Adrenal gland (tissue), 12 donors: ENCODE results near the gene EIF4E2. TPM values are rescaled to one million over a fixed set of nuclear protein-coding genes. Genes with fewer than 3 reads are reported as not detected.

ENCODE experiments used
- DNase-seq, 7 donors: peaks; one replicate each; pipeline ENCODE4 v3.0.0-alpha.2; 2019 to 2020
- H3K27ac ChIP-seq, 5 donors: fragments of 200-600 bp; sonication (generic) in 4 of 5; 1 replicate in 3 of 5; 2 replicates in 2 of 5; pipeline versions ENCODE4 v1.5.1 to v1.8.0; 2016 to 2020; ENCODE audit warnings: mild to moderate bottlenecking in 1 of 5
- H3K27me3 ChIP-seq: fragments of 200-600 bp; 2 replicates; pipeline ENCODE4 v1.8.0; 2021
- H3K36me3 ChIP-seq, 2 donors: fragments of 200-600 bp; replicated peaks in 1 of 2; 1 replicate in 1 of 2; 2 replicates in 1 of 2; pipeline versions ENCODE4 v1.5.1 to v1.8.0; 2018 to 2022
- H3K4me1 ChIP-seq, 2 donors: fragments of 200-600 bp; replicated peaks in 1 of 2; 1 replicate in 1 of 2; 2 replicates in 1 of 2; pipeline versions ENCODE4 v1.5.1 to v1.8.0; 2018 to 2021
- H3K4me3 ChIP-seq, 4 donors: fragments of 200-600 bp; sonication (generic) in 3 of 4; one replicate each; pipeline ENCODE4 v1.5.1; 2016 to 2018
- H3K9me3 ChIP-seq, 3 donors: fragments of 200-600 bp; sonication (generic) in 1 of 3; replicated peaks in 1 of 3; 1 replicate in 2 of 3; 2 replicates in 1 of 3; pipeline versions ENCODE4 v1.5.1 to v1.8.0; 2016 to 2021
- POLR2A ChIP-seq, 2 donors: fragments of 450-650 bp; IDR thresholded peaks; one replicate each; pipeline ENCODE4 v1.6.1; 2017; ENCODE audit warnings: antibody characterized with exemption in 2 of 2, mild to moderate bottlenecking in 2 of 2, moderate library complexity in 1 of 2
- WGBS, 4 donors: extraction: QIAGEN DNeasy Blood & Tissue Kit in 2 of 4; methylation state at CpG; one replicate each; pipeline versions ENCODE4 v1.1.5 to v1.1.7; 2013 to 2017; 5-methylcytosine and 5-hydroxymethylcytosine counted together
- intact Hi-C, 2 donors: fragments of 100-400 bp; cut with DNase I; formaldehyde crosslinking; loops; one replicate each; pipeline versions ENCODE4 v1.14.1 to v1.15.0; 2022 to 2023
- polyA plus RNA-seq, 3 donors: library from polyadenylated mRNA; stranded (reverse); fragments of 200-250 nt in 2 of 3; fragments of 350-450 nt in 1 of 3; fragmentation: Illumina TruSeq in 1 of 3; extraction: RNeasy Lipid Tissue Mini Kit (QIAGEN cat#74804) in 1 of 3; gene quantifications; one replicate each; pipeline ENCODE4 v1.2.3, GENCODE V29; 2013 to 2014
- total RNA-seq, 9 donors: library from RNA; depleted of rRNA in 4 of 9; stranded (reverse); fragments of >200 nt in 4 of 9; fragments of 120-200 nt in 1 of 9; fragmentation: NEBNext Ultra II Directional in 1 of 9; extraction: Animal tissue kit (Norgen Biotek cat#: 25700) in 1 of 9; gene quantifications; one replicate each; pipeline versions ENCODE4 v1.1.0 to v1.2.4, GENCODE V29; 2013 to 2023
- TF ChIP-seq, protein P1 (sequence below), 6 experiments: fragments of 450-650 bp in 4 of 6; fragments of 200-600 bp in 2 of 6; sonication (generic) in 1 of 6; IDR thresholded peaks; 1 replicate in 5 of 6; 2 replicates in 1 of 6; pipeline versions ENCODE4 v1.5.1 to v1.8.0; 2016 to 2021; ENCODE audit warnings: antibody characterized with exemption in 6 of 6, mild to moderate bottlenecking in 2 of 6, moderate library complexity in 1 of 6
- donor health status: healthy with polysubstance abuse.
- donor health status: Bipolar disorder and iron deficiency.
- donor health status: DM: yes; HTN: yes; CAD: no.
- donor health status: DM: no; HTN: no; CAD: no.
- donor health status: DM: no; HTN: no; CAD: no.
- donor health status: DM: yes; HTN: yes; CAD: no.

The EIF4E2 gene
- total and polyA plus RNA-seq, 12 donors, result 32.2 to 137 (median 57.8) TPM

DNA sequence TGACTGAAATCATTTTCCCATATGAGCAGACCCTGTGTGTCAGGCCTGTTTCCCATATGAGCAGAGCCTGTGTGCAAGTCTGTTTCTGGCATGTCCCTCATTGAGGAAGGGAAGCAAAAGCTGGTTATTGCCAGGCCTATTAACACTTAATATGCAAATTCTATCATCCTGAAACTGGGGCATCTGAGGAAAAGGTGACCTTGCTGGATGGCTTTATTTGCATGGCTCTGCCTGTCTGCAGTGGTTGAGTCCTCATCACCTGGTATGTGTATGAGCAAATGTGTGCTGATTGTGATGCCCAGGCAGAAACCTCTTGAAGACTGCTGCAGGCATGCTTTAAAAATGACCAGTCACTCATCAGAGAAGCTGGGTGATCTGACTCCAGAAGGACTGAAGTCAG lies 31.2 kb downstream of the EIF4E2 start:
- no peak for DNase-seq
- no peaks in the 10 kb centered on the region for H3K9me3 ChIP-seq
- H3K36me3 ChIP-seq, result peaks cover 0 to 8% of the 10 kb centered on the region in 2 donors
- no peaks in the 10 kb centered on the region for H3K4me1 ChIP-seq
- no peak overlapping the region for H3K4me3 ChIP-seq
- H3K27me3 ChIP-seq, result no peaks in the 10 kb centered on the region
- no peak for TF ChIP-seq POLR2A (IDR thresholded peaks at IDR 0.05)
- TF ChIP-seq, protein P1, sequence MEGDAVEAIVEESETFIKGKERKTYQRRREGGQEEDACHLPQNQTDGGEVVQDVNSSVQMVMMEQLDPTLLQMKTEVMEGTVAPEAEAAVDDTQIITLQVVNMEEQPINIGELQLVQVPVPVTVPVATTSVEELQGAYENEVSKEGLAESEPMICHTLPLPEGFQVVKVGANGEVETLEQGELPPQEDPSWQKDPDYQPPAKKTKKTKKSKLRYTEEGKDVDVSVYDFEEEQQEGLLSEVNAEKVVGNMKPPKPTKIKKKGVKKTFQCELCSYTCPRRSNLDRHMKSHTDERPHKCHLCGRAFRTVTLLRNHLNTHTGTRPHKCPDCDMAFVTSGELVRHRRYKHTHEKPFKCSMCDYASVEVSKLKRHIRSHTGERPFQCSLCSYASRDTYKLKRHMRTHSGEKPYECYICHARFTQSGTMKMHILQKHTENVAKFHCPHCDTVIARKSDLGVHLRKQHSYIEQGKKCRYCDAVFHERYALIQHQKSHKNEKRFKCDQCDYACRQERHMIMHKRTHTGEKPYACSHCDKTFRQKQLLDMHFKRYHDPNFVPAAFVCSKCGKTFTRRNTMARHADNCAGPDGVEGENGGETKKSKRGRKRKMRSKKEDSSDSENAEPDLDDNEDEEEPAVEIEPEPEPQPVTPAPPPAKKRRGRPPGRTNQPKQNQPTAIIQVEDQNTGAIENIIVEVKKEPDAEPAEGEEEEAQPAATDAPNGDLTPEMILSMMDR (IDR thresholded peaks at IDR 0.05), result no peak
- H3K27ac ChIP-seq, result no peak overlapping the region
- intact Hi-C loops, result no loop called here

DNA sequence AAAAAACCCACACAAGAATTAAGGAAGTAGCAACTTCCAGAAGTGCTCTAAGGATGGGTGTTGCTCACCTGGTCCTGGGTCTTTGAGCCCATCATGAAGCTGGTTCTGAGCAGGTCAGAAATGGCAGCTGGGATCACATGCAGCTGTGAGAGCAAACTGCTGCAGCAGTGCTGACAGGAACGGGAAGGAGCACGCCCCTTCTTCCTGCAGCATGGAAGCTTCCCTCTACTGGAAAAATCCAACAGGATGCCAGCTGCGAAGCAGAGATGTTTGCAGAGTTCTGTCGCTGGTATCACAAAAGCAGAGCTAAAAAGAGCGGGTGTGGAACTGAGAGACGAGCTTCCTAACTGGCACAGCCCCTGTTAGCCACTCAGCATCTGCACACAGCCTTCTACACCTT lies 33.7 kb downstream of the EIF4E2 start:
- Histone ChIP-seq H3K27ac (no peak overlapping the region), H3K4me3 (no peak overlapping the region), H3K9me3 (no peaks in the 10 kb centered on the region), H3K4me1 (peaks cover 0 to 2% of the 10 kb centered on the region in 2 donors), H3K36me3 (peaks cover 0 to 8% of the 10 kb centered on the region in 2 donors), H3K27me3 (no peaks in the 10 kb centered on the region)
- TF ChIP-seq, protein P1 (IDR thresholded peaks at IDR 0.05), result no peak
- TF ChIP-seq POLR2A (IDR thresholded peaks at IDR 0.05), result no peak
- DNase-seq, result no peak
- WGBS, 4 donors, result 82 to 87% (median 86%) methylated on average over 5 to 6 of the region's 6 CpGs
- intact Hi-C loops, result no loop called here

DNA sequence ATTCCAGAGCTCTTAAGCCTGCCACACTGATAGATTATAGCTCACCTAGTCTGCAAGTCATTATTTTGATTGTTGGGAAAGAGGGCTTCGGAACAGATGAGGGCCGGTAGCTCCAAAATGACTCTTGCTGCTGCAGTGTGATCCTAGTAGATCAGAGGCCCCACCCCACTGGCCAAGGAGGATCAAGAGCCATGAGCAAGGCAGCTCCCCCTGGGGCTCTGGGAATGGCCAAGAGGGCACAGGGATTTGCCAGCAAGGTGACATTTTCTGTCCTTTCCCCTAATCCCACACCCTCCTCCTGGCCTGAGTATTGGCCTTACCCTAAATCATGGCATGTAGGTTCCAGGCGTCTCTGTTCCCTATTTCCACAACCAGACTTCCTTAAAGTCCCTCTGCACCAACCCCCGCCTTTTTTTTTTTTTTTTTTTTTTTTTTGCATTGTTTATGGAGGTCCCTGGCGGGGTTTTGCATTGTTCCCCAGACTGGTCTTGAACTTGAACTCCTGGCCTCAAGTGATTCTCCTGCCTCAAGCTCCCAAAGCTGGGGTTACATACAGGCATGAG lies 36.5 kb downstream of the EIF4E2 start:
- 80 to 88% (median 83%) methylated on average over 5 of the region's 5 CpGs for WGBS, 4 donors

DNA sequence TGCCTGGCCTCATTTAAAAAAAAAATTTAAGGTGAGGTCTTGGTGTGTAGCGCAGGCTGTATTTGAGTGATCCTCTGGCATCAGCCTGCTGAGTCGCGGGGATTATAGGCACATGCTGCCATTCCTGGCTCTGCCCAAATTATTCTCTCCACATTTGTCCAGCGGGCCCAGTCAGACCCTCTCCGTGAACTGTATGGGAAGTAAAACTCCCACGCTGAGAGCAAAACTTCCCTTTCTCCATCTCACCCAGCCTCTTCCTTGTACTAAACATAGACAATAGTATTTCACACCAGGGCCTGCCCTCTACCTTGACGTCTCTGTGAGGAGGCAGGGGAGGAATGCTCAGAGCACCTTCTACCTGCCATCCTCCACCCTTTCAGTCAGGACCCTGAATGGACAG lies 37.0 kb downstream of the EIF4E2 start:
- H3K27me3 ChIP-seq, result no peaks in the 10 kb centered on the region
- intact Hi-C loops, result no loop called here
- no peak overlapping the region for H3K4me3 ChIP-seq
- TF ChIP-seq, protein P1 (IDR thresholded peaks at IDR 0.05), result no peak
- TF ChIP-seq POLR2A (IDR thresholded peaks at IDR 0.05), result no peak
- WGBS, 4 donors, result 73 to 83% (median 81%) methylated on average over 7 of the region's 7 CpGs
- peaks cover 0 to 4% of the 10 kb centered on the region in 2 donors for H3K4me1 ChIP-seq
- H3K27ac ChIP-seq, result no peak overlapping the region
- no peaks in the 10 kb centered on the region for H3K9me3 ChIP-seq
- H3K36me3 ChIP-seq, result no peaks in the 10 kb centered on the region
- no peak for DNase-seq

More for the DNA sequence above, 36.5 kb downstream of the EIF4E2 start:
- TF ChIP-seq, protein P1 (IDR thresholded peaks at IDR 0.05), result no peak
- TF ChIP-seq POLR2A (IDR thresholded peaks at IDR 0.05), result no peak
- H3K4me3 ChIP-seq, result no peak overlapping the region
- H3K9me3 ChIP-seq, result no peaks in the 10 kb centered on the region
- intact Hi-C loops, result no loop called here
- H3K4me1 ChIP-seq, result peaks cover 0 to 4% of the 10 kb centered on the region in 2 donors
- no peaks in the 10 kb centered on the region for H3K27me3 ChIP-seq
- no peaks in the 10 kb centered on the region for H3K36me3 ChIP-seq
- H3K27ac ChIP-seq, result no peak overlapping the region
- no peak for DNase-seq
